HG02642 (cell line): Measurements from ENCODE around the gene CAPRIN1.
A peak's percentile ranks its signal among the peaks of the same experiment; 100 is the strongest.

Source experiments
- ATAC-seq: cut with Tn5 transposase; IDR thresholded peaks from one replicate; pipeline ENCODE4 v1.9.1; 2021; ENCODE audit warnings: mild to moderate bottlenecking; ENCODE audit not compliant: unreplicated experiment, poor library complexity

The CAPRIN1 gene, protein sequence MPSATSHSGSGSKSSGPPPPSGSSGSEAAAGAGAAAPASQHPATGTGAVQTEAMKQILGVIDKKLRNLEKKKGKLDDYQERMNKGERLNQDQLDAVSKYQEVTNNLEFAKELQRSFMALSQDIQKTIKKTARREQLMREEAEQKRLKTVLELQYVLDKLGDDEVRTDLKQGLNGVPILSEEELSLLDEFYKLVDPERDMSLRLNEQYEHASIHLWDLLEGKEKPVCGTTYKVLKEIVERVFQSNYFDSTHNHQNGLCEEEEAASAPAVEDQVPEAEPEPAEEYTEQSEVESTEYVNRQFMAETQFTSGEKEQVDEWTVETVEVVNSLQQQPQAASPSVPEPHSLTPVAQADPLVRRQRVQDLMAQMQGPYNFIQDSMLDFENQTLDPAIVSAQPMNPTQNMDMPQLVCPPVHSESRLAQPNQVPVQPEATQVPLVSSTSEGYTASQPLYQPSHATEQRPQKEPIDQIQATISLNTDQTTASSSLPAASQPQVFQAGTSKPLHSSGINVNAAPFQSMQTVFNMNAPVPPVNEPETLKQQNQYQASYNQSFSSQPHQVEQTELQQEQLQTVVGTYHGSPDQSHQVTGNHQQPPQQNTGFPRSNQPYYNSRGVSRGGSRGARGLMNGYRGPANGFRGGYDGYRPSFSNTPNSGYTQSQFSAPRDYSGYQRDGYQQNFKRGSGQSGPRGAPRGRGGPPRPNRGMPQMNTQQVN

DNA sequence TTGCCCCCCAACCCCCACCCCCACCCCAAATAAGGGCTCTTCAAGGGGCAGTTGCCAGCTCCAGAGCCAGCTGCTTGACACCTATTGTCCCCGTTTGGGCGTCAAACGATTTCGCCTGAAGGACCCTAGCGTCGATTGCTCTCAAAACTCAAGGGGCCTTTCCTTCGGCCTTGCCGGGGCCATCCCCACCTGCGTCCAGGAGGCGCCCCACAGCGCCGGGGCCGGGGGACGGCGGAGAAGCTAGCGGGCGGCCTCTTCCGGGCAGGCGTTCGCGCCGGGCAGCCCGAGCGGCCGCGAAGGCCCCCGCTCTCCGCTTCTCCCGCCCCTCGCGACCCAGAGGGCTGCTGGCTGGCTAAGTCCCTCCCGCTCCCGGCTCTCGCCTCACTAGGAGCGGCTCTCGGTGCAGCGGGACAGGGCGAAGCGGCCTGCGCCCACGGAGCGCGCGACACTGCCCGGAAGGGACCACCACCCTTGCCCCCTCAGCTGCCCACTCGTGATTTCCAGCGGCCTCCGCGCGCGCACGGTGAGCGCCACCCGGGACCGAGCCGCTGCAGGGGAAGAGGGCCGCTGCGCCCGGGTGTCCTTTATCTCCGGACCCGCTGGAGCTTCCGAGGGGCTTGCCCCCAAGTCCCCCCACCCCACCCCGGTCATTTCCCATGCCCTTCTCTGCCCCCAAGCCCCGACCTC is at the start of gene CAPRIN1:
CAPRIN1 (plus strand) TSS at position 383 of the 687 bp plus-strand sequence. CDS start 690 bp downstream, outside the sequence.
- ATAC-seq = peak; percentile 70

DNA sequence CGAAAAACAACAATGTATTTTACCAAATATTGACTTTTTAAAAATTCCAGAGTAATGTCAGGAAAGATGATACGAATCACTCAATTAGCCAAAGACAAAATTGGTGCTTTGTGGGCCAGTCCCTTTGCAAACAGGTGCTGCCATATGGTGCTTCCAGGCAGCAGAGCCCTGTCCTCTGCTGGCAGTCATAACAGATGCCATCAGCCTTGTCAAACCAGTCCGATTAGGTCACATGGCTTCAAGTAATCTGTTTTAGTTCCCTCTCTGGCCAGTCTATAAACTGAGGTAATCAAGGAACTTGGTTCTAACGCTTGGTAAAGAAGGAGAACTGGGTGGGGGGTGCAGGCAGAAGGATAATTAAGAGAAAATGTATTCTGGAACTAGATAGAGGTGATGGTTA is 49.1 kb upstream of the CAPRIN1 start:
- no peak for ATAC-seq

DNA sequence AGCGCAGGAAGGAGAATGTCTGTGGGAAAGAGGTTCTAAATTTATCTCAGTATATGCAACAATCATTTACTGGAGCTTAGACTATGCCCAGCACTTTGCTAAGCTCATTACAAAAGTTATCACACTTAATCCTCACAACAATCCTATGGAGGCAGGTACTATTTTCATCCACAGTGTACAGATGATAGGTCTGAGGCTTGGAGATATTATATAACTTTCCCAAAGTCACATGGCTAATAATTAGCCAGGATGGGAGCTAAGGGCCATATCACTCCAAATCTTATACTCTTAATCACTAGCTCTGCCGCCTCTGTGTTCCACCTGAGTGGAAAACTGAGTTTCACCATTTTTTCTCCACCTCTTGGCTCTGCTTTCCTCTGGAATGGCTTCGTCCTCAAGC is 47.3 kb upstream of the CAPRIN1 start:
- no peak for ATAC-seq

GRCh38 chr11:34006876-34007275 is 44.7 kb upstream of the CAPRIN1 start:
- ATAC-seq = no peak

- ATAC-seq = no peak
These were observed 38.8 kb upstream of the CAPRIN1 start for GRCh38 chr11:34012734-34013133.

- no peak for ATAC-seq
These were observed 37.5 kb upstream of the CAPRIN1 start for GRCh38 chr11:34013898-34014571.

GRCh38 chr11:34021977-34022735 is 29.4 kb upstream of the CAPRIN1 start:
- no peak for ATAC-seq

- no peak for ATAC-seq
These were observed 25.1 kb upstream of the CAPRIN1 start for GRCh38 chr11:34026432-34026831.

- ATAC-seq = no peak
These were observed 23.8 kb upstream of the CAPRIN1 start for GRCh38 chr11:34027516-34028408.

DNA sequence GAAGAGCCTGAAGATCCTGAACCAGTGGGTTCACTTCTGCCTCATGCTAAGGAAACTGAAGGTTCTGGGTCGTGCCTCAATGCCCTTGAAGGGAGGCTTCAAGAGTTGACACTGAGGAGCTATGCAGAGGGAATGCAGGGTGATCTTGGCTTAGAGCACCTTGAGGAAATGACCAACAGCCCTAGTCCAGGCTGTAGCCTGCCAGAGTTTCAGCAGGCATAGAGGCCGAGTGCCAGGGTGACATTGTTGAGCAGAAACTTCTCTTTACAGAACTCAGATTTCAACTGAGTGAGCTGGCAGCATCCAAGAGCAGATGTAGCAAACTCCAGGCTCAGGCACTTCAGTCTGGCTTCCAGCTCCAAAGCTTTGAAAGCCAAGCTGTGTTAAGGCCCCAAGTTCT is 23.1 kb upstream of the CAPRIN1 start:
- ATAC-seq = no peak

- no peak for ATAC-seq
These were observed 22.4 kb upstream of the CAPRIN1 start for GRCh38 chr11:34029176-34029575.

GRCh38 chr11:34030382-34030781 is 21.1 kb upstream of the CAPRIN1 start:
- ATAC-seq = no peak

- no peak for ATAC-seq
These were observed 18.1 kb upstream of the CAPRIN1 start for GRCh38 chr11:34033399-34033798.

DNA sequence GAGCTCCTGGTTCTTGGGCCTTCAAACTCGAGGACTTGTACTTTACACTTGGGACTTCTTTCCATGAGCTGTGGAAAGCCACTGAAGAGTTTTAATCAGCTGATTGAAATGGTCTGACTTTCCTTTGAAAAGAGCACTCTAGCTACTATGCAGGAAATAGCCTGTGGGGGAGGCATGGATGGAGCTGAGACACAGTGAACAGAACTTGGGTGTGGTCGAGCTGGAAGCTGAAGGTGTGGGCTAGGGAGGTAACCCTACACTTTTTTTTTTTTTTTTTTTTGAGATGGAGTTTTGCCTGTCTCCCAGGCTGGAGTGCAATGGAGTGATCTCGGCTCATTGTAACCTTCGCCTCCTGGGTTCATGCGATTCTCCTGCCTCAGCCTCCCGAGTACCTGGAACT is 17.5 kb upstream of the CAPRIN1 start:
- ATAC-seq = no peak

DNA sequence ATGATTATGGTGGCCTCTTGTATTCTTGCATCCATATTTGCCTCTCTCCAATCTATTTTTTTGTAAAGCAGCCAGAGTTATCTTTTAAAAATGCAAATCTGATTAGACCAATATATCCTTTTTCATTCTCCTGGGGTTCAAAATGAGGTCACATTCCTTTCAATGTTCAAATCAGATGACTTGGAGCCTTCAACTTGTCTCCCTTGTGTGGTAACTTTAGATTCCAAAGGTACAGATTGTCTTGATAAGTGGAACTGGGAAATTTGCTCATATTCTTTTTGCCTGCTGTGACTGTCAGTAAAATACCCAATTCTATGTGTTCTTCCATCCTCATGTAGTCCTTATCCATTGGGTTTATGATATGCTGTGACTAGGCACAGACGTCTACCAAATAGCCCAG is 15.1 kb upstream of the CAPRIN1 start:
- ATAC-seq = no peak

DNA sequence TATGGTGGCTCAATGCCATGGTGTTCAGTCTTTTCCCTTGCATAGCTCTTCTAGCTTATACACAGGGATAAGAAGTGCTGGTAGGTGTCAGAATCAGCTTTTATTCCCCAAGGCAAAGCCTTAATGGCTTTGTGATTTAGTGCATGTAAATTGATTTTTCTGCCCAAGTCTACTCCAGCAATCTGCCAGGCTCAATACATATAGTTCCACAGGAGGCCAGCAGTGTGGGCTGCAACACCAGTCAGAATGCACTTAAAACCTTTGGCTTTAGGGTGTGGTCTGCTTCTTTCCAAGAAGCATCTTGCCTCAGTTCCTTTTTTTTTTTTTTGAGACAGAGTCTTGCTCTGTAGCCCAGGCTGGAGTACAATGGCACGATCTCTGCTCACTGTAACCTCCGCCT is 14.5 kb upstream of the CAPRIN1 start:
- no peak for ATAC-seq

GRCh38 chr11:34040571-34040970 is 11.0 kb upstream of the CAPRIN1 start:
- ATAC-seq = no peak

DNA sequence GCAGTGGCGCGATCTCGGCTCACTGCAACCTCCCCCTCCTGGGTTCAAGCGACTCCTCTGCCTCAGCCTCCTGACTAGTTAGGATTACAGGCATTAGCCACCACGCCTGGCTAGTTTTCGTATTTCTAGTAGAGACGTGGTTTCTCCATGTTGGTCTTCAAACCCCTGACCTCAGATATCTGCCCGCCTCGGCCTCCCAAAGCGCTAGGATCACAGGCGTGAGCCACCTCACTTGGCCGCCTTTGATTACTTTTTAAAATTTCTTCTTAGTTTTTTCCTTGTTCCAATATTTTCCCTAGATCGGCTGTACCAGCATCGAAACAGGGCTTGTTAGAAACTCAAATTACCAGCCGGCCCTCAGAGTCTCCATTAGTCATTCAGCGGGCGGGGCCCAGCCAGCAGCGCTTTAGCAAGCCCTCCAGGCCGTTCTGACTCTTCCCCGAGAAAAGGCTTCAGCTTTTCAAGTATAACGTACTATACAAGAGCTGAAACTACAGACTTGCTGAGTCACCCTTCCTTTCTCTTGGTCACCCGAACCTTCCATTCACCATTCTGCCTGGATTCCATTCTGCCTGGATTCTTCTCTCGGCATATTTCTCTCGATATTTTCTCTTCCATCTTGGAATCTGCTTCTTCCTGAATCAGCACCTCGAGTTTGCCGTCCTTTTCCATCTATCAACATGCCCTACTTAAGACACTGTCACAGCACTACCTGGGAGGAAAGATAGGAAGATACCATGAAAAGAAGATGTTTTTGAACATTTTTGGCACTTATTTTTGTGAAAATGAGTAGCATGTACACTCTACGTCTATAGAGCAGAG is 6.7 kb upstream of the CAPRIN1 start:
- ATAC-seq = no peak
